NCI-H2029 (cell line): ENCODE data around the gene HIRIP3.

ENCODE experiments used
- DNase-seq: peaks from one replicate; lab custom pipeline; 2025; lab: John Stamatoyannopoulos, UW

Gene HIRIP3

DNA sequence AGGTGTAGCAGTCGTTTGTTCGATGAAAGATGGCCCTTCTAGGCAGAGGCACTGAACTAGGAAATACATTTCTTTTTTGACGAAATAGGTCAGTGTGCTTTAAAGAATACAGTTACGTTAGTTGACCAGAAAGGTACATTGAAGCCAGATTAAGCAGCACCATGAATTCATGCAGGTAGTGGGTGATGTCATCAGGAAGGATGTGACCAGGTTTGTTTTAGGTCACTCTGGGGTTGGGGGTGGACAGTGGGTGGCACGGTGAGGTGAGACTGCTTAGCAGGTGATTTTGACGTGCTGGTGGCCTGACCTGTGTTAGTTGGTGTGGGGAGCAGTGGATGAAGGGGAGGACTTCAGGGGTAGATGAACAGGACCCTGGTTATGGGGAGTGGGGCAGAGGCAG, 4.2 kb upstream of the HIRIP3 start:
- no peak for DNase-seq

GRCh38 chr16:29996766-29997250, 1.4 kb upstream of the HIRIP3 start:
- DNase-seq: no peak

GRCh38 chr16:29995911-29996765, 721 bp upstream of the HIRIP3 start, which contains the start of gene INO80E:
TSS of gene INO80E (plus strand) at chr16:29996241. CDS start at chr16:29996311, 70 bp downstream.
- DNase-seq: peak; percentile 93

DNA sequence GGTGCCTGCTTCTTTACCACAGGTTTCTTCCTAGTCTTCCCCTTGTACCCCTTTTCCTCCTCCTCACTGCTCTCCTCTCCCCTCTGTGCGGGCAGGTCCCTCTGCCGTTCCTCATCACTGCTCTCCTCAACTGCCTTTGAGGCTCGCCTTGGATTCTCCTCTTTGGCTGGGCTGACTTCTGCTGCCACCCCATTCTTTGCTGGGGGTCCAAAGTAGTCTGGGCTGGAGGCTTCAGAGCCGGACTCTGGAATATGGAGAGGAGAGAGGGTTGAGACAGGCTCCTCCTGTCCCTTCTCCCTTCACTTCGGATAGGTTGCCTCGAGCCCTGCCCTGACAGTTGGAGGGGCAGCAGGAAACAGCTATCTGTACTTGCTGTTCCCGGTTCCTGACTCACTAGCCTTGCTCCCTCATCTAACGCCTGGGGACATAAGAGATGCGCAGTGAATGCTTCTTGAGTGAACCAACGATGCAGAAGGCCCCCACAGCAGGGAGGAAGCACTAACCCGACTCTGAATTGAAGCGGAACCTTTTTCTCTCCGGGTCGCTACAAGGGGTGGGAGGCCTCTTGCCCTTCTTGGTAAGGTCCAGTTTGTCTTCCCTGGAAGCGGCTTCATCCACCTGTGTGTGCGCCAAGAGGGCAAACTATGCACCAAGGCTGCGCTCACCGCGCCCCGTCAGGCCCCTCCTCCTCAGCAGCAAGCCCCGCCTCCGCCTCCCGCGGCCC, 655 bp downstream of the HIRIP3 start:
- no peak for DNase-seq

DNA sequence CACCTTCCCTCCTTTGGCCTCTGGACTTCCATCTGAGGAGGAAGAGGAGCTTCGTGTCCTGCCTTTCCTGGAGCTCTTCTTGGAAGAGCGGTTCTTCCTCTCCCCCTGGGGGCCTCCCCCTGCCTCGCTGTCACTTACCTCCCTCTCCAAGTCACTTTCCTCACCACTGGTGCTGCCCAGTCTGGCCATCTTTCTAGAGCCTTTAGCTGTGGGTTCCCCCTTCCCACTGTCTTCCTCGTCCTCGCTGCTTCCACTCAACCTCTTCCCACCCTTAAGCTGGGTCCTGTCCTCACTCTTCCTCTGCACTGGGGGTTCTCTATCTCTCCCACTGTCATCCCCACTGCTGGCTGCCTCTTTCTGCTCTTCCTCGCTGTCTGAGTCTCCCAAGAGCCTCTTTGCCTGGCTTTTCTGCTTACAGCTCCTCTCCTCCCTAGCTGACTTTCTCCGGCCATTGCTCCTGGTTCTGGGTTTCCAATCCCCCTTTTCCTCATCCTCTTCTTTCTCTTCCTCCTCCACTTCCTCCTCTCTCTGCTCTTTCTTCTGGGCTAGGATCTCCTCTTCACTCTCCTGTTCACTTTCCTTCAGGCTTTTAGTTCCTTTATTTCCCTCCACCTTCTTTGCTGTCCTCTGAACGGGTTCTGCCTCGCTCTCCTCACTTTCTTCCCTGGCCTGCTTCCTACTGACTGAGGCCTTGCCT, 1.4 kb downstream of the HIRIP3 start:
- DNase-seq: no peak

GRCh38 chr16:29993191-29993902, 2.1 kb downstream of the HIRIP3 start:
- no peak for DNase-seq

- DNase-seq: no peak
Measured at GRCh38 chr16:29992344-29992967, 3.0 kb downstream of the HIRIP3 start.

DNA sequence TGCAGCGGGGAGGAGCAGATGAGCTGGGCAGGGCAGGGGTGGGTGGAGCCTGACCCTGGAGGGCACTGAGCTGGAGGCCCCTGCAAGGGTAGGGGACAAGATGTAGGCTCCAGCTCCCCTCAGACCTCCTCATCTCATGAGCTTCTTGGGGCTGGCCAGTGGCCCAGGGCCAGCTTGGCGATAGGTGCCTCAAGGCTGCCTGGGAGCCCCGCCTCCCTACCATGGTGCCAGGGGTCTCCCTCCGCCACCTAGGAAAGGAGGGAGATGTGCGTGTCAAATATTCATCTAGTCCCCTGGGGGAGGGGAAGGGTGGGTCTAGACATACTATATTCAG, 3.9 kb downstream of the HIRIP3 start:
- DNase-seq: no peak

DNA sequence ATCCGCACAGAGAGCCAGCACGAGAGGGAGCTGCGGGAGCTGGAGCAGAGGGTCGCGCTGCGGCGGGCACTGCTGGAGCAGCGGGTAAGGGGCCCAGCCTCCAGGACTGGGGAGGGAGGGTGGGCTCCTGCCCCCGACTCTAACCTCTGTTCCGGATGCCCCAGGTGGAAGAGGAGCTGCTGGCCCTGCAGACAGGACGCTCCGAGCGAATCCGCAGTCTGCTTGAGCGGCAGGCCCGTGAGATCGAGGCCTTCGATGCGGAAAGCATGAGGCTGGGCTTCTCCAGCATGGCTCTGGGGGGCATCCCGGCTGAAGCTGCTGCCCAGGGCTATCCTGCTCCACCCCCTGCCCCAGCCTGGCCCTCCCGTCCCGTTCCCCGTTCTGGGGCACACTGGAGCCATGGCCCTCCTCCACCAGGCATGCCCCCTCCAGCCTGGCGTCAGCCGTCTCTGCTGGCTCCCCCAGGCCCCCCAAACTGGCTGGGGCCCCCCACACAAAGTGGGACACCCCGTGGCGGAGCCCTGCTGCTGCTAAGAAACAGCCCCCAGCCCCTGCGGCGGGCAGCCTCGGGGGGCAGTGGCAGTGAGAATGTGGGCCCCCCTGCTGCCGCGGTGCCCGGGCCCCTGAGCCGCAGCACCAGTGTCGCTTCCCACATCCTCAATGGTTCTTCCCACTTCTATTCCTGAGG, 4.4 kb downstream of the HIRIP3 start:
- no peak for DNase-seq

GRCh38 chr16:29990034-29990433, 5.4 kb downstream of the HIRIP3 start:
- no peak for DNase-seq

DNA sequence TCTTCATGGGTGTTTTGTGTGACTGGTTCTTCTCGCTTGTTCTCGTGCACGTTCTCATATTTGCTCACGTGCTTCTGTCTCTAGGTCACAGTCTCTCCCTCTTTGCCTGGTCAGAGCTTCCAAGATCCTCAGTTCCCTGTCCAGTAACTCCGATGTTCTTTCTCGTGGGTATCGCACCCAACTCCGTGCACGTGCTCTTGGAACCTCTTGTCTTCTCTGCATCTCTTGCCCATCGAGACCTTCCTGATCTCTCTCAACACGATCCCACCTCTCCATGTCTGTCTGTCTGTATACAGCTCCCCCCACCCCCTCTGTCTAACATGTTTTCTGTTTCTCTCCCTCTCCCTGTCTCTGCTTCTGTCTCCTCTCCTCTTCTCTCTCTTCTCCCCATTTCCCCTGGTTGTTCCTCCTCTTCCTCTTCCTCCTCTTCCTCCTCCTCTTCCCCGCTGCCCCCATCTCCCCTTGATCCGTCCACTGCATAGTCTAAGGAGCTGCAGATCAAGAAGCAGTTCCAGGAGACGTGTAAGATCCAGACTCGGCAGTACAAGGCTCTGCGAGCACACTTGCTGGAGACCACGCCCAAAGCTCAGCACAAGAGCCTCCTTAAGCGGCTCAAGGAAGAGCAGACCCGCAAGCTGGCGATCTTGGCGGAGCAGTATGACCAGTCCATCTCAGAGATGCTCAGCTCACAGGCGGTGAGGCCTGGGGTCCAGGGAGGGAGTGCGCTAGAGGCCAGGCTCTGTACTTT, 6.1 kb downstream of the HIRIP3 start:
- DNase-seq: no peak

DNA sequence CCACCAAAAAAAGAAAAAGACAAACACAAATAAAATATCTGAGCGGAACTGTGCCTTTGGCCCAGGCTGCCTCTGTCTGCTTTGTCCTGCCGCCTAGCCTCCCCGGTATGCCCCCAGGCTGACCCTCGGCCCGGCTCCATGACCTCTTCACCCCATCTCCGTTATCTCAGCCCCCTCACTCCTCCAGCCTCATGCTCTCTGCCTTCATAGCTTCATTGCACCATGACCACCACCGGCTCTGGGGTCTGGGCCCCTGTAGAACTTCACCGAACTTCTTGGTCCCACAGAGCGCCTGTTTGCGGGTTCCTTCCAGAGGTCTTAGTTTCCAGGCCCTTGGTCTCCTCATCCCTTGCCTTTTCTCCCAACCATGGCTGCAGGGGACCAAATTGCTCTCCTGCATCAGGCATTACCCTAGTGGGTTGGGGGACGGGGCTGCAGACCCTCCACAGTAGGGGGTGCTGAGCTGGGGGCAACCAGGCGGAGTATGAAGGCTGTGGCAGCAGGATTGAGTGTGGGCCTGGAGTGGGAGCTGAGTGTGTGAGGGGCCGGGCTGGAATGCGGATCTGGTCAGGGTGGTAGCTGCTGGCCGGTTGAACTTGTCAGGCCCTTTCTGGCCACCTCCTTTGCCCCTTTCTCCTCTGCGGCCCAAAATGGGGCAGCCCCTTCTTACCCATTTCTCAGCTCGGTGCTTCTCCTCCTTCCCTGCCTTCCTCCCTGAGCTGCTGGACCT, 6.9 kb downstream of the HIRIP3 start:
- no peak for DNase-seq

DNA sequence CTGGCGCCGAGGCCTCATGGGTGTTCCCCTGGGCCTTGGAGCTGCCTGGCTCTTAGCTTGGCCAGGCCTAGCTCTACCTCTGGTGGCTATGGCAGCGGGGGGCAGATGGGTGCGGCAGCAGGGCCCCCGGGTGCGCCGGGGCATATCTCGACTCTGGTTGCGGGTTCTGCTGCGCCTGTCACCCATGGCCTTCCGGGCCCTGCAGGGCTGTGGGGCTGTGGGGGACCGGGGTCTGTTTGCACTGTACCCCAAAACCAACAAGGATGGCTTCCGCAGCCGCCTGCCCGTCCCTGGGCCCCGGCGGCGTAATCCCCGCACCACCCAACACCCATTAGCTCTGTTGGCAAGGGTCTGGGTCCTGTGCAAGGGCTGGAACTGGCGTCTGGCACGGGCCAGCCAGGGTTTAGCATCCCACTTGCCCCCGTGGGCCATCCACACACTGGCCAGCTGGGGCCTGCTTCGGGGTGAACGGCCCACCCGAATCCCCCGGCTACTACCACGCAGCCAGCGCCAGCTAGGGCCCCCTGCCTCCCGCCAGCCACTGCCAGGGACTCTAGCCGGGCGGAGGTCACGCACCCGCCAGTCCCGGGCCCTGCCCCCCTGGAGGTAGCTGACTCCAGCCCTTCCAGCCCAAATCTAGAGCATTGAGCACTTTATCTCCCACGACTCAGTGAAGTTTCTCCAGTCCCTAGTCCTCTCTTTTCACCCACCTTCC, 7.9 kb downstream of the HIRIP3 start:
- no peak for DNase-seq

DNA sequence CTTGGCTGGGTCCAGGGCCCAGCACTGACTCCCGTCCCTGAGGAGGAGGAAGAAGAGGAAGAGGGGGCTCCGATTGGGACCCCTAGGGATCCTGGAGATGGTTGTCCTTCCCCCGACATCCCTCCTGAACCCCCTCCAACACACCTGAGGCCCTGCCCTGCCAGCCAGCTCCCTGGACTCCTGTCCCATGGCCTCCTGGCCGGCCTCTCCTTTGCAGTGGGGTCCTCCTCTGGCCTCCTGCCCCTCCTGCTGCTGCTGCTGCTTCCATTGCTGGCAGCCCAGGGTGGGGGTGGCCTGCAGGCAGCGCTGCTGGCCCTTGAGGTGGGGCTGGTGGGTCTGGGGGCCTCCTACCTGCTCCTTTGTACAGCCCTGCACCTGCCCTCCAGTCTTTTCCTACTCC, 8.5 kb downstream of the HIRIP3 start:
- no peak for DNase-seq

GRCh38 chr16:29986231-29986630, 9.2 kb downstream of the HIRIP3 start:
- DNase-seq: no peak

GRCh38 chr16:29985271-29985811, 10.1 kb downstream of the HIRIP3 start:
- DNase-seq: no peak

- DNase-seq: no peak
Measured at GRCh38 chr16:29984764-29985147, 10.7 kb downstream of the HIRIP3 start.

- DNase-seq: no peak
Measured at GRCh38 chr16:29984137-29984763, 11.2 kb downstream of the HIRIP3 start.
